Caco-2 (cell line): ENCODE measurements around the gene EMC10. TPM values are rescaled to one million over a fixed set of nuclear protein-coding genes. Genes with fewer than 3 reads are reported as not detected.

Experiments used
- Bru-seq: library from RNA; stranded (reverse); fragments of 400-500 nt; gene quantifications from one replicate; lab custom pipeline; 2021; lab: Mats Ljungman, UMichigan
- BruChase-seq, 2 experiments: library from RNA; stranded (reverse); fragments of 400-500 nt; gene quantifications; one replicate each; lab custom pipeline; 2021; lab: Mats Ljungman, UMichigan
- BruUV-seq: library from RNA; stranded (reverse); fragments of 400-500 nt; replicated peaks from 2 replicates; lab custom pipeline; 2021; lab: Mats Ljungman, UMichigan
- CTCF ChIA-PET: fragments of 300-600 bp; sonication (Branson Sonifier 250); formaldehyde crosslinking; loops from one replicate; lab custom pipeline; 2022; ENCODE audit warnings: antibody characterized with exemption; lab: Charles Lee
- POLR2A ChIA-PET: fragments of 300-600 bp; sonication (Branson Sonifier 250); formaldehyde crosslinking; loops from one replicate; lab custom pipeline; 2022; ENCODE audit warnings: antibody characterized with exemption; lab: Charles Lee
- DNase-seq, 2 experiments: peaks; one replicate each; pipeline versions ENCODE4 v3.0.0 to v3.0.0-alpha.2; 2020 to 2022
- H3K27me3 ChIP-seq: replicated peaks from 2 replicates; pipeline ENCODE4 v1.6.0; 2011; ENCODE audit warnings: low read length; ENCODE audit not compliant: control insufficient read depth, insufficient read depth
- H3K36me3 ChIP-seq: 2 replicates; pipeline ENCODE4 v1.5.1; 2011; ENCODE audit warnings: low read length; ENCODE audit not compliant: control insufficient read depth, insufficient read depth
- H3K4me1 ChIP-seq: fragments of 250-450 bp; sonication (Bioruptor Pico); 2 replicates; pipeline ENCODE4 v1.5.1; 2020; ENCODE audit warnings: mild to moderate bottlenecking
- H3K4me3 ChIP-seq: 2 replicates; pipeline ENCODE4 v1.5.1; 2011; ENCODE audit warnings: low read depth, mild to moderate bottlenecking, control low read depth, low read length
- H3K9me3 ChIP-seq: fragments of 250-450 bp; sonication (Bioruptor Pico); 2 replicates; pipeline ENCODE4 v1.5.1; 2020; ENCODE audit warnings: mild to moderate bottlenecking, moderate library complexity
- H3K27ac Mint-ChIP-seq: one replicate; pipeline ENCODE4 v1.8.0; 2022; ENCODE audit warnings: mixed read lengths; ENCODE audit not compliant: unreplicated experiment
- H3K27me3 Mint-ChIP-seq: one replicate; pipeline ENCODE4 v1.8.0; 2022; ENCODE audit warnings: mixed read lengths; ENCODE audit not compliant: insufficient read depth, unreplicated experiment
- H3K36me3 Mint-ChIP-seq: one replicate; pipeline ENCODE4 v1.8.0; 2022; ENCODE audit warnings: mild to moderate bottlenecking, mixed read lengths; ENCODE audit not compliant: insufficient read depth, unreplicated experiment
- H3K4me1 Mint-ChIP-seq: one replicate; pipeline ENCODE4 v1.8.0; 2022; ENCODE audit warnings: low read depth, mixed read lengths; ENCODE audit not compliant: unreplicated experiment
- H3K4me3 Mint-ChIP-seq: one replicate; pipeline ENCODE4 v1.8.0; 2022; ENCODE audit warnings: mild to moderate bottlenecking, moderate library complexity, mixed read lengths; ENCODE audit not compliant: unreplicated experiment
- H3K9me3 Mint-ChIP-seq: one replicate; pipeline ENCODE4 v1.8.0; 2022; ENCODE audit warnings: mixed read lengths; ENCODE audit not compliant: unreplicated experiment
- CTCF ChIP-seq, 2 experiments: fragments of 200-600 bp in 1 of 2; IDR thresholded peaks; 1 replicate in 1 of 2; 2 replicates in 1 of 2; pipeline versions ENCODE4 v1.5.1 to v1.8.0; 2011 to 2022; ENCODE audit warnings: antibody characterized with exemption in 1 of 2, control low read depth in 1 of 2, inconsistent platforms in 1 of 2, low read depth in 1 of 2, low read length in 1 of 2, mild to moderate bottlenecking in 1 of 2, moderate library complexity in 1 of 2; ENCODE audit not compliant: insufficient read depth in 1 of 2, severe bottlenecking in 1 of 2, unreplicated experiment in 1 of 2
- intact Hi-C: fragments of 100-400 bp; cut with micrococcal nuclease; formaldehyde crosslinking; loops from one replicate; pipeline ENCODE4 v1.10.0; 2022; ENCODE audit not compliant: unreplicated experiment
- long read RNA-seq: library from polyadenylated mRNA; stranded (forward); transcript quantifications from one replicate; pipeline ENCODE4 v2.0.0, GENCODE V29; 2022
- total RNA-seq: library from RNA; stranded (reverse); gene quantifications from 2 replicates; pipeline ENCODE4 v1.2.3, GENCODE V29; 2022

The EMC10 gene
- total RNA-seq (42.9 and 46.3 TPM in 2 replicates), Bru-seq, nascent RNA (percentile 53 among the genes with signal in this experiment), BruChase-seq, experiment 1, labeled RNA remaining after a 2-hour chase (percentile 59 among the genes with signal in this experiment), BruChase-seq, experiment 2, labeled RNA remaining after a 6-hour chase (percentile 70 among the genes with signal in this experiment)
- long read RNA-seq, full-length matches to known transcripts, result 1 of 7 reads
- long read RNA-seq, partial matches to known transcripts, result 0 of 7 reads
- long read RNA-seq, other reads (novel, unspliced or antisense), result 6 of 7 reads

- peak within 1 kb of the TSS; percentile 51 for H3K4me3 ChIP-seq
- DNase-seq, result peak; percentile 85 to 93
- Mint-ChIP-seq H3K27ac (peak within 1 kb of the TSS; percentile 54), H3K4me3 (peak within 1 kb of the TSS; percentile 89), H3K27me3 (no peaks in the 10 kb centered on the region), H3K4me1 (no peaks in the 10 kb centered on the region), H3K36me3 (peaks cover 42% of the 10 kb centered on the region), H3K9me3 (no peaks in the 10 kb centered on the region)
- intact Hi-C loops, result loop anchor here (1.0 kb wide), 1 partner anchor 35 kb away; the partner anchor contains the start of gene JOSD2
- BruUV-seq, result TSS peak; percentile 55
- H3K9me3 ChIP-seq, result no peaks in the 10 kb centered on the region
- no peaks in the 10 kb centered on the region for H3K36me3 ChIP-seq
- CTCF ChIA-PET, result no interaction called here
- no peak for TF ChIP-seq CTCF (IDR thresholded peaks at IDR 0.05; ENCODE audit: insufficient read depth in 1 of 2, low read depth in 1 of 2, low read length in 1 of 2, severe bottlenecking in 1 of 2, unreplicated experiment in 1 of 2)
- no peaks in the 10 kb centered on the region for H3K4me1 ChIP-seq
- POLR2A ChIA-PET, result no interaction called here
- H3K27me3 ChIP-seq, result no peaks in the 10 kb centered on the region
These were observed at the start of gene EMC10, which contains the start of gene GARIN5A for GRCh38 chr19:50476224-50476906. EMC10 (plus strand) TSS chr19:50476507; CDS start chr19:50476545, 38 bp downstream. GARIN5A (minus strand) TSS chr19:50476848; CDS start chr19:50476388, 460 bp downstream.

- intact Hi-C loops, result no loop called here
- Mint-ChIP-seq H3K4me1 (peaks cover 12% of the 10 kb centered on the region), H3K9me3 (no peaks in the 10 kb centered on the region), H3K27me3 (no peaks in the 10 kb centered on the region), H3K4me3 (no peak overlapping the region), H3K36me3 (peaks cover 12% of the 10 kb centered on the region), H3K27ac (no peak overlapping the region)
- ChIA-PET CTCF (interaction anchor here (0.5 to 1.4 kb wide), 3 partner anchors 29 to 99 kb away, joined by 3 to 6 read pairs (median 6); partner anchors contain the start of gene KCNC3), POLR2A (no interaction called here)
- Histone ChIP-seq H3K4me1 (peaks cover 10% of the 10 kb centered on the region), H3K27me3 (no peaks in the 10 kb centered on the region), H3K9me3 (no peaks in the 10 kb centered on the region), H3K36me3 (no peaks in the 10 kb centered on the region), H3K4me3 (no peak overlapping the region)
- no TSS peak for BruUV-seq
- no peak for TF ChIP-seq CTCF (IDR thresholded peaks at IDR 0.05; ENCODE audit: insufficient read depth in 1 of 2, low read depth in 1 of 2, low read length in 1 of 2, severe bottlenecking in 1 of 2, unreplicated experiment in 1 of 2)
- DNase-seq, result no peak
These were observed 48.9 kb upstream of the EMC10 start for GRCh38 chr19:50427318-50427925.

- H3K4me3 ChIP-seq, result no peak overlapping the region
These were observed 48.3 kb upstream of the EMC10 start for GRCh38 chr19:50427997-50428425.

More at GRCh38 chr19:50427997-50428425, 48.3 kb upstream of the EMC10 start:
- peaks cover 15% of the 10 kb centered on the region for H3K4me1 ChIP-seq
- BruUV-seq, result no TSS peak
- ChIA-PET CTCF (interaction anchor here (1.4 kb wide), 1 partner anchor 32 kb away, joined by 6 read pairs; no protein-coding TSS in a partner anchor), POLR2A (no interaction called here)
- Mint-ChIP-seq H3K4me3 (no peak overlapping the region), H3K27ac (no peak overlapping the region), H3K36me3 (peaks cover 12% of the 10 kb centered on the region), H3K4me1 (peaks cover 12% of the 10 kb centered on the region), H3K9me3 (no peaks in the 10 kb centered on the region), H3K27me3 (peaks cover 3% of the 10 kb centered on the region)
- no peaks in the 10 kb centered on the region for H3K36me3 ChIP-seq
- no peak for TF ChIP-seq CTCF (IDR thresholded peaks at IDR 0.05; ENCODE audit: insufficient read depth in 1 of 2, low read depth in 1 of 2, low read length in 1 of 2, severe bottlenecking in 1 of 2, unreplicated experiment in 1 of 2)
- intact Hi-C loops, result no loop called here
- H3K9me3 ChIP-seq, result no peaks in the 10 kb centered on the region
- no peaks in the 10 kb centered on the region for H3K27me3 ChIP-seq
- no peak for DNase-seq
